Liver (tissue), 9 donors: ENCODE results near the gene CAMK1D. TPM values are rescaled to one million over a fixed set of nuclear protein-coding genes. Genes with fewer than 3 reads are reported as not detected.
A peak's percentile ranks its signal among the peaks of the same experiment; 100 is the strongest.

Experiments used
- DNase-seq: peaks from one replicate; pipeline ENCODE4 v3.0.0-alpha.2; 2017; ENCODE audit warnings: low spot score
- H3K27ac ChIP-seq, 2 donors: one replicate each; pipeline ENCODE4 v1.7.0; 2013; ENCODE audit warnings: inconsistent platforms in 2 of 2, low read length in 2 of 2, control low read depth in 1 of 2, low read depth in 1 of 2, mild to moderate bottlenecking in 1 of 2
- H3K27me3 ChIP-seq, 4 donors: one replicate each; pipeline versions ENCODE4 v1.6.1 to v1.7.0; 2013; ENCODE audit warnings: low read length in 3 of 4, inconsistent platforms in 1 of 4, mild to moderate bottlenecking in 1 of 4, moderate library complexity in 1 of 4; ENCODE audit not compliant: control insufficient read depth in 4 of 4, insufficient read depth in 4 of 4
- H3K36me3 ChIP-seq, 4 donors: one replicate each; pipeline versions ENCODE4 v1.6.1 to v1.7.0; 2013; ENCODE audit warnings: low read length in 3 of 4, mild to moderate bottlenecking in 3 of 4, low read depth in 1 of 4, moderate library complexity in 1 of 4; ENCODE audit not compliant: control insufficient read depth in 4 of 4, insufficient read depth in 3 of 4
- H3K4me1 ChIP-seq, 4 donors: one replicate each; pipeline versions ENCODE4 v1.6.1 to v1.7.0; 2013; ENCODE audit warnings: low read length in 3 of 4, mild to moderate bottlenecking in 3 of 4, moderate library complexity in 1 of 4; ENCODE audit not compliant: control insufficient read depth in 4 of 4, insufficient read depth in 4 of 4
- H3K4me3 ChIP-seq, 3 donors: one replicate each; pipeline versions ENCODE4 v1.6.1 to v1.7.0; 2013; ENCODE audit warnings: low read length in 3 of 3, control low read depth in 1 of 3, low read depth in 1 of 3, mild to moderate bottlenecking in 1 of 3
- H3K9ac ChIP-seq, 2 donors: one replicate each; pipeline ENCODE4 v1.7.0; 2013; ENCODE audit warnings: low read length in 2 of 2, mild to moderate bottlenecking in 2 of 2, moderate library complexity in 2 of 2, control low read depth in 1 of 2, low read depth in 1 of 2
- H3K9me3 ChIP-seq, 4 donors: one replicate each; pipeline versions ENCODE4 v1.6.1 to v1.7.0; 2013; ENCODE audit warnings: low read length in 3 of 4; ENCODE audit not compliant: control insufficient read depth in 4 of 4
- EGR1 ChIP-seq, 2 donors: IDR thresholded peaks; 2 replicates each; pipeline ENCODE4 v1.6.1; 2016 to 2018; ENCODE audit warnings: antibody characterized with exemption in 2 of 2, low read depth in 2 of 2
- FOXA1 ChIP-seq: IDR thresholded peaks from 2 replicates; pipeline ENCODE4 v1.6.1; 2016; ENCODE audit warnings: antibody characterized with exemption
- FOXA2 ChIP-seq: IDR thresholded peaks from 2 replicates; pipeline ENCODE4 v1.6.1; 2016; ENCODE audit warnings: antibody characterized with exemption
- GABPA ChIP-seq, 2 donors: IDR thresholded peaks in 1 of 2; conservative IDR thresholded peaks in 1 of 2; 2 replicates each; pipeline ENCODE4 v1.6.1; 2016; ENCODE audit warnings: antibody characterized with exemption in 2 of 2, mild to moderate bottlenecking in 1 of 2, moderate library complexity in 1 of 2
- HNF4G ChIP-seq: IDR thresholded peaks from 2 replicates; pipeline ENCODE4 v1.6.1; 2016; ENCODE audit warnings: antibody characterized with exemption
- JUND ChIP-seq, 2 donors: IDR thresholded peaks; 2 replicates each; pipeline ENCODE4 v1.6.1; 2016; ENCODE audit warnings: antibody characterized with exemption in 2 of 2
- NR2F2 ChIP-seq: IDR thresholded peaks from 2 replicates; pipeline ENCODE4 v1.6.1; 2016; ENCODE audit warnings: antibody characterized with exemption
- RAD21 ChIP-seq, 2 donors: IDR thresholded peaks; 2 replicates each; pipeline ENCODE4 v1.6.1; 2016; ENCODE audit warnings: antibody characterized with exemption in 2 of 2, mild to moderate bottlenecking in 2 of 2
- RXRA ChIP-seq, 2 donors: IDR thresholded peaks; 2 replicates each; pipeline ENCODE4 v1.6.1; 2017 to 2018; ENCODE audit warnings: antibody characterized with exemption in 2 of 2, mild to moderate bottlenecking in 1 of 2
- SP1 ChIP-seq: IDR thresholded peaks from 2 replicates; pipeline ENCODE4 v1.6.1; 2018; ENCODE audit warnings: antibody characterized with exemption, mild to moderate bottlenecking
- TAF1 ChIP-seq: conservative IDR thresholded peaks from 2 replicates; pipeline ENCODE4 v1.6.1; 2016; ENCODE audit warnings: antibody characterized with exemption, mild to moderate bottlenecking
- WGBS: extraction: QIAGEN DNeasy Blood & Tissue Kit; methylation state at CpG from one replicate; pipeline ENCODE4 v1.1.7; 2013; 5-methylcytosine and 5-hydroxymethylcytosine counted together
- polyA plus RNA-seq, 2 donors: library from polyadenylated mRNA; stranded (reverse) in 1 of 2; unstranded in 1 of 2; fragments of 200-250 nt in 1 of 2; fragments of >200 nt in 1 of 2; fragmentation: Nextera tagmentation in 1 of 2; extraction: Ambion mirVana in 1 of 2; gene quantifications; one replicate each; pipeline versions ENCODE4 v1.2.1 to v1.2.3, GENCODE V29; 2013 to 2015
- total RNA-seq, 2 donors: library from RNA; depleted of rRNA; stranded (reverse); fragments of >200 nt; gene quantifications; one replicate each; pipeline ENCODE4 v1.2.3, GENCODE V29; 2014
- TF ChIP-seq, protein P1 (sequence below): IDR thresholded peaks from 2 replicates; pipeline ENCODE4 v1.6.1; 2016; ENCODE audit warnings: antibody characterized with exemption
- TF ChIP-seq, protein P2 (sequence below): IDR thresholded peaks from 2 replicates; pipeline ENCODE4 v1.6.1; 2016; ENCODE audit warnings: antibody characterized with exemption
- TF ChIP-seq, protein P3 (sequence below): IDR thresholded peaks from 2 replicates; pipeline ENCODE4 v1.6.1; 2016; ENCODE audit warnings: antibody characterized with exemption
- TF ChIP-seq, protein P4 (sequence below): IDR thresholded peaks from 2 replicates; pipeline ENCODE4 v1.6.1; 2016; ENCODE audit warnings: antibody characterized with exemption, mild to moderate bottlenecking
- TF ChIP-seq, protein P5 (sequence below): fragments of 150-350 bp; IDR thresholded peaks from 2 replicates; pipeline ENCODE4 v1.5.1; 2017; ENCODE audit warnings: improper control_type of control experiment, low read depth, low read length; ENCODE audit not compliant: missing input control
- donor health status: healthy.
- donor health status: healthy.
- donor health status: healthy.
- donor health status: healthy.
- donor health status: healthy.

CAMK1D gene
- total and polyA plus RNA-seq, 4 donors = 2.7 to 10.1 (median 4.2) TPM

DNA sequence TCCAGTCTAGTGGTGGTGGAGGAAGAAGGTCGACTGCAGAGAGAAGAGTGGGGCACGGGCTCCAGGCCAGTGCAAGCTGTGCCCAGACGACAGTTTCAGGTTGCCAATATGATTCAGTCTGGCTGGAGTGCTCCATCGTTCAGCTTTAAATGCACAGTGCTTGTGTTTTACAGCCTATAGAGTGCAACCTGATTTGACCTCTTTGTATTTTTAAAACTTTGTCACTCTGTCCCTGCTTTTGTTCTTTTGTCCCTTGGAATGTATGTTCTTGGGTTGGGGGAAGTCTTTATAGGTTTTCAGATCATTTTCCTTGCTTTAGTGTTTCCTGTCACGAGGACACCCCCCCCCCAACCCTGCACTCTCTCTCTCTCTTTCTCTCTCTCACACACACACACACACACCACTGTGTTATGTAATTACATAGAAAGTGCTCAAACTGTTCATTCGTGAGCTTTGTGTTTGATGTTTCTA, 198.0 kb downstream of the CAMK1D start:
- no peak overlapping the region for H3K27ac ChIP-seq

DNA sequence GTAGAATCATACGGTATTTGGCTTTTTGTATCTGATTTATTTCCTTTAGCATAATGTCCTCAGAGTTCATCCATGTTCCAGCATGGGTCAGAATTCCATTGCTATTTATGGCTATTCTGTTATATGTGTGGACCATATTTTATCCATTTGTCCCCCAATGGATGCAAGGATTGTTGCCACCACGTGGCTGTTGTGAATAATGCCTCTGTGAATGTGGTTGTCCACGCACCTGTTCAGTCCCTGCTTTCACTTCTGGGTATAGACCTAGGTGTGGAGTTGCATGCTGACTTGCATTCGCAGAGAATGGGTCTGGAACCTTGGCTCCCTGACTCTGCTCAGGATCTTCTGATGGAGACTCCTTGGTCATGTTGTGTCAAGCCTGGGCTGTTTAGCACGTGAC, 199.9 kb downstream of the CAMK1D start:
- Histone ChIP-seq H3K4me1 (peaks cover 0 to 2% (median under 1%) of the 10 kb centered on the region in 4 donors), H3K9me3 (no peaks in the 10 kb centered on the region), H3K27ac (no peak overlapping the region), H3K36me3 (peaks cover 0 to 2% (median 0%) of the 10 kb centered on the region in 4 donors), H3K27me3 (no peaks in the 10 kb centered on the region), H3K9ac (no peak overlapping the region), H3K4me3 (no peak overlapping the region)
- no peak for DNase-seq
- WGBS = 82% methylated on average over 5 of the region's 5 CpGs
- TF ChIP-seq RAD21 (IDR thresholded peaks at IDR 0.05) = peak; percentile 69 to 79
- TF ChIP-seq GABPA (IDR thresholded peaks at IDR 0.05 in 1 of 2, conservative IDR thresholded peaks at IDR 0.05 in 1 of 2) = no peak
- TF ChIP-seq, protein P1, sequence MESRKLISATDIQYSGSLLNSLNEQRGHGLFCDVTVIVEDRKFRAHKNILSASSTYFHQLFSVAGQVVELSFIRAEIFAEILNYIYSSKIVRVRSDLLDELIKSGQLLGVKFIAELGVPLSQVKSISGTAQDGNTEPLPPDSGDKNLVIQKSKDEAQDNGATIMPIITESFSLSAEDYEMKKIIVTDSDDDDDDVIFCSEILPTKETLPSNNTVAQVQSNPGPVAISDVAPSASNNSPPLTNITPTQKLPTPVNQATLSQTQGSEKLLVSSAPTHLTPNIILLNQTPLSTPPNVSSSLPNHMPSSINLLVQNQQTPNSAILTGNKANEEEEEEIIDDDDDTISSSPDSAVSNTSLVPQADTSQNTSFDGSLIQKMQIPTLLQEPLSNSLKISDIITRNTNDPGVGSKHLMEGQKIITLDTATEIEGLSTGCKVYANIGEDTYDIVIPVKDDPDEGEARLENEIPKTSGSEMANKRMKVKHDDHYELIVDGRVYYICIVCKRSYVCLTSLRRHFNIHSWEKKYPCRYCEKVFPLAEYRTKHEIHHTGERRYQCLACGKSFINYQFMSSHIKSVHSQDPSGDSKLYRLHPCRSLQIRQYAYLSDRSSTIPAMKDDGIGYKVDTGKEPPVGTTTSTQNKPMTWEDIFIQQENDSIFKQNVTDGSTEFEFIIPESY = no peak
- TF ChIP-seq, protein P2, sequence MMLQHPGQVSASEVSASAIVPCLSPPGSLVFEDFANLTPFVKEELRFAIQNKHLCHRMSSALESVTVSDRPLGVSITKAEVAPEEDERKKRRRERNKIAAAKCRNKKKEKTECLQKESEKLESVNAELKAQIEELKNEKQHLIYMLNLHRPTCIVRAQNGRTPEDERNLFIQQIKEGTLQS = no peak
- TF ChIP-seq FOXA1 = no peak
- TF ChIP-seq FOXA2 = no peak
- no peak for TF ChIP-seq SP1
- TF ChIP-seq, protein P3, sequence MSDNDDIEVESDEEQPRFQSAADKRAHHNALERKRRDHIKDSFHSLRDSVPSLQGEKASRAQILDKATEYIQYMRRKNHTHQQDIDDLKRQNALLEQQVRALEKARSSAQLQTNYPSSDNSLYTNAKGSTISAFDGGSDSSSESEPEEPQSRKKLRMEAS = no peak

More for the DNA sequence above, 198.0 kb downstream of the CAMK1D start:
- H3K27me3 ChIP-seq = no peaks in the 10 kb centered on the region
- no peaks in the 10 kb centered on the region for H3K9me3 ChIP-seq
- DNase-seq = no peak
- peaks cover 0 to 2% (median 2%) of the 10 kb centered on the region in 4 donors for H3K4me1 ChIP-seq
- H3K9ac ChIP-seq = no peak overlapping the region
- H3K4me3 ChIP-seq = no peak overlapping the region
- 53% methylated on average over 6 of the region's 6 CpGs for WGBS
- TF ChIP-seq JUND (IDR thresholded peaks at IDR 0.05) (no peak), FOXA2 (no peak), GABPA (IDR thresholded peaks at IDR 0.05 in 1 of 2, conservative IDR thresholded peaks at IDR 0.05 in 1 of 2) (no peak), SP1 (no peak), HNF4G (no peak), RAD21 (IDR thresholded peaks at IDR 0.05) (no peak), TAF1 (no peak), EGR1 (IDR thresholded peaks at IDR 0.05; ENCODE audit: low read depth in 2 of 2) (no peak), RXRA (IDR thresholded peaks at IDR 0.05) (no peak), NR2F2 (no peak), FOXA1 (no peak)
- TF ChIP-seq, protein P4, sequence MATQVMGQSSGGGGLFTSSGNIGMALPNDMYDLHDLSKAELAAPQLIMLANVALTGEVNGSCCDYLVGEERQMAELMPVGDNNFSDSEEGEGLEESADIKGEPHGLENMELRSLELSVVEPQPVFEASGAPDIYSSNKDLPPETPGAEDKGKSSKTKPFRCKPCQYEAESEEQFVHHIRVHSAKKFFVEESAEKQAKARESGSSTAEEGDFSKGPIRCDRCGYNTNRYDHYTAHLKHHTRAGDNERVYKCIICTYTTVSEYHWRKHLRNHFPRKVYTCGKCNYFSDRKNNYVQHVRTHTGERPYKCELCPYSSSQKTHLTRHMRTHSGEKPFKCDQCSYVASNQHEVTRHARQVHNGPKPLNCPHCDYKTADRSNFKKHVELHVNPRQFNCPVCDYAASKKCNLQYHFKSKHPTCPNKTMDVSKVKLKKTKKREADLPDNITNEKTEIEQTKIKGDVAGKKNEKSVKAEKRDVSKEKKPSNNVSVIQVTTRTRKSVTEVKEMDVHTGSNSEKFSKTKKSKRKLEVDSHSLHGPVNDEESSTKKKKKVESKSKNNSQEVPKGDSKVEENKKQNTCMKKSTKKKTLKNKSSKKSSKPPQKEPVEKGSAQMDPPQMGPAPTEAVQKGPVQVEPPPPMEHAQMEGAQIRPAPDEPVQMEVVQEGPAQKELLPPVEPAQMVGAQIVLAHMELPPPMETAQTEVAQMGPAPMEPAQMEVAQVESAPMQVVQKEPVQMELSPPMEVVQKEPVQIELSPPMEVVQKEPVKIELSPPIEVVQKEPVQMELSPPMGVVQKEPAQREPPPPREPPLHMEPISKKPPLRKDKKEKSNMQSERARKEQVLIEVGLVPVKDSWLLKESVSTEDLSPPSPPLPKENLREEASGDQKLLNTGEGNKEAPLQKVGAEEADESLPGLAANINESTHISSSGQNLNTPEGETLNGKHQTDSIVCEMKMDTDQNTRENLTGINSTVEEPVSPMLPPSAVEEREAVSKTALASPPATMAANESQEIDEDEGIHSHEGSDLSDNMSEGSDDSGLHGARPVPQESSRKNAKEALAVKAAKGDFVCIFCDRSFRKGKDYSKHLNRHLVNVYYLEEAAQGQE = no peak
- TF ChIP-seq, protein P2 = no peak
- TF ChIP-seq, protein P5, sequence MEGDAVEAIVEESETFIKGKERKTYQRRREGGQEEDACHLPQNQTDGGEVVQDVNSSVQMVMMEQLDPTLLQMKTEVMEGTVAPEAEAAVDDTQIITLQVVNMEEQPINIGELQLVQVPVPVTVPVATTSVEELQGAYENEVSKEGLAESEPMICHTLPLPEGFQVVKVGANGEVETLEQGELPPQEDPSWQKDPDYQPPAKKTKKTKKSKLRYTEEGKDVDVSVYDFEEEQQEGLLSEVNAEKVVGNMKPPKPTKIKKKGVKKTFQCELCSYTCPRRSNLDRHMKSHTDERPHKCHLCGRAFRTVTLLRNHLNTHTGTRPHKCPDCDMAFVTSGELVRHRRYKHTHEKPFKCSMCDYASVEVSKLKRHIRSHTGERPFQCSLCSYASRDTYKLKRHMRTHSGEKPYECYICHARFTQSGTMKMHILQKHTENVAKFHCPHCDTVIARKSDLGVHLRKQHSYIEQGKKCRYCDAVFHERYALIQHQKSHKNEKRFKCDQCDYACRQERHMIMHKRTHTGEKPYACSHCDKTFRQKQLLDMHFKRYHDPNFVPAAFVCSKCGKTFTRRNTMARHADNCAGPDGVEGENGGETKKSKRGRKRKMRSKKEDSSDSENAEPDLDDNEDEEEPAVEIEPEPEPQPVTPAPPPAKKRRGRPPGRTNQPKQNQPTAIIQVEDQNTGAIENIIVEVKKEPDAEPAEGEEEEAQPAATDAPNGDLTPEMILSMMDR = no peak
- TF ChIP-seq, protein P1 = no peak
- no peaks in the 10 kb centered on the region for H3K36me3 ChIP-seq
